Astrocyte (in vitro differentiated cells and primary cell): ENCODE results near the gene CNDP2.

Experiments used
- EZH2 ChIP-seq: IDR thresholded peaks from 2 replicates; pipeline ENCODE4 v1.6.1; 2012; ENCODE audit warnings: mild to moderate bottlenecking, low read length, inconsistent platforms; ENCODE audit not compliant: insufficient read depth
- TF ChIP-seq, protein P1 (sequence below): IDR thresholded peaks from 2 replicates; pipeline ENCODE4 v1.5.1; 2011; ENCODE audit warnings: low read depth, mild to moderate bottlenecking, inconsistent platforms, low read length, moderate library complexity; ENCODE audit not compliant: insufficient read depth

DNA sequence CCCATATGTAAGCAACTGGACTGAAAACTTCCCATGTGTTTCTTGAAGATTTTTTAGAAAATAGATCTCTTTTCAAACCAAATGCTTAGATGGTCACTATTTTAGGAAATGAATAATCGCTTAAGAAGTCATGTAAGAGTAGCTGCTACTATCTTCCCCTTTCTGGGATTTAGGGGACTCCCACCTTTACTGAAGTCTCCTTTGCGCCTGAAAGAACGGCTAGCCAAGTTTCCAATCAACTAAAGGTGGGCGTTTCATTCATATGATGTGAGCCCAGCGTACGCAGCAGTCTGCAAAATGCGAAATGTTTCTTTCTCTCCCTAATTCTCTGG, 40.2 kb upstream of the CNDP2 start:
- TF ChIP-seq EZH2, result no peak
- TF ChIP-seq, protein P1, sequence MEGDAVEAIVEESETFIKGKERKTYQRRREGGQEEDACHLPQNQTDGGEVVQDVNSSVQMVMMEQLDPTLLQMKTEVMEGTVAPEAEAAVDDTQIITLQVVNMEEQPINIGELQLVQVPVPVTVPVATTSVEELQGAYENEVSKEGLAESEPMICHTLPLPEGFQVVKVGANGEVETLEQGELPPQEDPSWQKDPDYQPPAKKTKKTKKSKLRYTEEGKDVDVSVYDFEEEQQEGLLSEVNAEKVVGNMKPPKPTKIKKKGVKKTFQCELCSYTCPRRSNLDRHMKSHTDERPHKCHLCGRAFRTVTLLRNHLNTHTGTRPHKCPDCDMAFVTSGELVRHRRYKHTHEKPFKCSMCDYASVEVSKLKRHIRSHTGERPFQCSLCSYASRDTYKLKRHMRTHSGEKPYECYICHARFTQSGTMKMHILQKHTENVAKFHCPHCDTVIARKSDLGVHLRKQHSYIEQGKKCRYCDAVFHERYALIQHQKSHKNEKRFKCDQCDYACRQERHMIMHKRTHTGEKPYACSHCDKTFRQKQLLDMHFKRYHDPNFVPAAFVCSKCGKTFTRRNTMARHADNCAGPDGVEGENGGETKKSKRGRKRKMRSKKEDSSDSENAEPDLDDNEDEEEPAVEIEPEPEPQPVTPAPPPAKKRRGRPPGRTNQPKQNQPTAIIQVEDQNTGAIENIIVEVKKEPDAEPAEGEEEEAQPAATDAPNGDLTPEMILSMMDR, result no peak
